ENCODE data around the gene ITGB1.

ITGB1 gene

DNA sequence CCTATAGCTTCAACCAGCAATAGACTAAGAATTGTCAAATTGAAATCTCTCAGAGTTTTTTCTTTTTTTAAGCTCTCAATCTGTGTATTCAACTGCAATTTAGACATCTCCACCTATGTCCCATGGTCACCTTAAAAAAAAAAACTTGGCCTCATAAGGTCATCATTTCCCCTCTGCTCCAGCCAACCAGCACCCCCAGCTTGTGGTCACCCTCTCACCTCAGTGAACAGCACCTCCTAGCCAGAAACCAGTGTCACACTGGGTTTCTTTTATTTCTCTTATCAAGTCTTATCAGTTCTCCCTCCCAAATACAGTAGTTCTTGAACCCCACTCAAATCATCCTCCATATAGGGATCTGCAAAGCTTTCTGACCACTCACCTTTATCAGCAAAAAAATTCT, 4.0 kb downstream of the ITGB1 start:
- DNase-seq (ENCODE audit: low read depth), result peak; percentile 77
- TF ChIP-seq, protein P1, sequence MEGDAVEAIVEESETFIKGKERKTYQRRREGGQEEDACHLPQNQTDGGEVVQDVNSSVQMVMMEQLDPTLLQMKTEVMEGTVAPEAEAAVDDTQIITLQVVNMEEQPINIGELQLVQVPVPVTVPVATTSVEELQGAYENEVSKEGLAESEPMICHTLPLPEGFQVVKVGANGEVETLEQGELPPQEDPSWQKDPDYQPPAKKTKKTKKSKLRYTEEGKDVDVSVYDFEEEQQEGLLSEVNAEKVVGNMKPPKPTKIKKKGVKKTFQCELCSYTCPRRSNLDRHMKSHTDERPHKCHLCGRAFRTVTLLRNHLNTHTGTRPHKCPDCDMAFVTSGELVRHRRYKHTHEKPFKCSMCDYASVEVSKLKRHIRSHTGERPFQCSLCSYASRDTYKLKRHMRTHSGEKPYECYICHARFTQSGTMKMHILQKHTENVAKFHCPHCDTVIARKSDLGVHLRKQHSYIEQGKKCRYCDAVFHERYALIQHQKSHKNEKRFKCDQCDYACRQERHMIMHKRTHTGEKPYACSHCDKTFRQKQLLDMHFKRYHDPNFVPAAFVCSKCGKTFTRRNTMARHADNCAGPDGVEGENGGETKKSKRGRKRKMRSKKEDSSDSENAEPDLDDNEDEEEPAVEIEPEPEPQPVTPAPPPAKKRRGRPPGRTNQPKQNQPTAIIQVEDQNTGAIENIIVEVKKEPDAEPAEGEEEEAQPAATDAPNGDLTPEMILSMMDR (IDR thresholded peaks at IDR 0.05; ENCODE audit: insufficient read depth, low read depth, low read length, missing control alignments), result no peak
- H3K4me3 ChIP-seq (ENCODE audit: low read depth, low read length), result peak overlapping the region; percentile 85

DNA sequence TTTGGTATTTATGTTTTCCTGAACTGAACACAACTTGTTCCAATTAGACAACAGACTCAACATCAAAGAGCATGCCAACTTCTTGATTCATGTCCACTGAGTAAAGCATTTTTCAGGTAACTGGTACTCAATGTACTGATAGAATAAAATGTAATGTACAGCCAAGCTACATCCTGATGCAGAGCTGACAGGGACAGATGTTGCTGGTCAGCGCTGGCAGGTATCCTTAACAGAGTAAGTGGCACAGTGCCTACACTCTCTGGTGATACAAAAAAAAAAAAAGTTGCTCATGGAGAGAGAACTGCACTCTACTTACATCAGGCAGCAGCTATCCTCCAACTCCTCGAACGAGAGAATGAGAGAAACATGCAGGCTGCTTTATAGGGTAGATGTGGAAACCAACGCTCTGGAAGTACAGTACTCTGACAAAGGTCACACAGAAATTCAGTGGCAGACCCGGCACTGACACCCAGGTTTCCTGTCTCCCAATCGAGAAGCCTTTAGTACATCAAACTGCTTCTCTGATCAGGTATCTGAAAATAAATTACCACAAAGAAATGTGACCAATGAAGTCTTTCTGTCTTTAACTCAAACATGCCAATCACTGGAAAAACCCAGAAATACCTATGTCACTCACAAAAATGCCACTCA, 4.6 kb downstream of the ITGB1 start:
- DNase-seq (ENCODE audit: low read depth), result no peak
- TF ChIP-seq, protein P1 (IDR thresholded peaks at IDR 0.05; ENCODE audit: insufficient read depth, low read depth, low read length, missing control alignments), result no peak
- H3K4me3 ChIP-seq (ENCODE audit: low read depth, low read length), result peak overlapping the region; percentile 85

DNA sequence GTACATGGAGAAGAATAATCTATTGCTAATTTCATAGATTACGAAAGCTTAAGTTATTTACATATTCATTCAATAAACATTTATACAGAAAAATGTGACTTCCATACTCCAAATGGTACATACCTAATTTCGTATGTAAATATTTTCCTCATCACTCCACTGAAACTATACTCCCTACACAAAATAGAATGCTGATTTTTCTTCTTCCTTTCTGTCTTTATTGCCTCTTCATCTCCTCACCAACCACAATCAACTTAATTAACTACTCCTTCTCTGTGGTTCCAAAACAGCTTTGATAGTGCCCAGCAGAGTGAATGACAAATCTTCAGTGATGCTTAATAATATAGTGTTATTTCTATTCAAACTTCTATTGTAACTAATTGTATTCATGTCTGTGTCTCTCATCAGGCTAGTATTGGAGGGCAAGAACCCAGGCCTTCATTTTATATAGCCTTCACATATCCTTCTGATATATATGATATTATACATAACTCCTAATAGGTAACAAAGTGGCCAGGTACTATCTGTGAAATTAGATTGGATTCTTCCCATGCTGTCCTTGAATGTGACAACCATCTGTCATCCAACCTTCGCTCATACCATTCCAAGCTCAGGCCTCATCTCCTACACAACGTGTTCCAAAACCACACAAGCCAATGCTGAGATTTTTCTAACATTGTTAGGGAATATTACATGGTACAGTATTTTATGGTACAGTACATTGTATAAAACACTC, 5.3 kb downstream of the ITGB1 start:
- no peak overlapping the region for H3K4me3 ChIP-seq (ENCODE audit: low read depth, low read length)
- TF ChIP-seq, protein P1 (IDR thresholded peaks at IDR 0.05; ENCODE audit: insufficient read depth, low read depth, low read length, missing control alignments), result no peak
- DNase-seq (ENCODE audit: low read depth), result no peak

DNA sequence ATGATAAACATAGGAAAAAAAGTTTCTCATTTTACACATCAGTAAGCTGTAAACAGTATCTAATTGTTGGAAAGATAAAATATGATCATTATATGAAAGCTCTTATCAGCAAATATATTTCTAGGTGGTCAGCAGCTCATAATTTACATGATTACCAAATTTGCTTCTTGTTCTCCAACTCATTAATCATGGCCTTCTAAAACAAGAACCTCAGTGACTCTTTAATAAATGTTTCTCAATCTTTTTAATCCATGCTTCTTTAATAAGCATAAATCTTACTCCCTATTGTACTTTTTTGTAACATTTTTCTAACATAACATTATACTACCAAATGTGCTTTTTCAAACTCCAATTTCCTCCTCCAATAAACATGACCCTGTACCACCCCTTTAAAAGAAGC, 5.9 kb downstream of the ITGB1 start:
- no peak for DNase-seq (ENCODE audit: low read depth)
- TF ChIP-seq, protein P1 (IDR thresholded peaks at IDR 0.05; ENCODE audit: insufficient read depth, low read depth, low read length, missing control alignments), result no peak
- no peak overlapping the region for H3K4me3 ChIP-seq (ENCODE audit: low read depth, low read length)

DNA sequence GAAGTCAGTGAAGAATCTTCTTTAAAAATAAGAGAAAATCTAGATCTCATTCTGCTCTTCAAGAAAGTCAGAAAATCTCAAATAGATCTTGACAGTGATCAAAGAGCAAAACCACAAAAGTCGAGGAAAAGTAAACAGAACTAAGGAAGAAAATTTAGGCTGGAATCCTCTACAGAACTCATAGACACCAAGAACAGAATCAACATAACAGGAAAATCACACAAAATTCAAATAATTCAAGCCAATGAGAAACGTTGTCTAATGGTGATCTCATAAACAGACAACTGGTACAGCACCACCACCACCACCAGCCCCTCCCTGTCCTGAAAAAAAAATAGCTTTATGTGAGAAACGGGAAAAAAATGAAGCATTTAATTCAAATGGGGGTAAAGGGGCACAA, 6.9 kb downstream of the ITGB1 start:
- TF ChIP-seq, protein P1 (IDR thresholded peaks at IDR 0.05; ENCODE audit: insufficient read depth, low read depth, low read length, missing control alignments), result no peak
- DNase-seq (ENCODE audit: low read depth), result no peak
- no peak overlapping the region for H3K4me3 ChIP-seq (ENCODE audit: low read depth, low read length)

DNA sequence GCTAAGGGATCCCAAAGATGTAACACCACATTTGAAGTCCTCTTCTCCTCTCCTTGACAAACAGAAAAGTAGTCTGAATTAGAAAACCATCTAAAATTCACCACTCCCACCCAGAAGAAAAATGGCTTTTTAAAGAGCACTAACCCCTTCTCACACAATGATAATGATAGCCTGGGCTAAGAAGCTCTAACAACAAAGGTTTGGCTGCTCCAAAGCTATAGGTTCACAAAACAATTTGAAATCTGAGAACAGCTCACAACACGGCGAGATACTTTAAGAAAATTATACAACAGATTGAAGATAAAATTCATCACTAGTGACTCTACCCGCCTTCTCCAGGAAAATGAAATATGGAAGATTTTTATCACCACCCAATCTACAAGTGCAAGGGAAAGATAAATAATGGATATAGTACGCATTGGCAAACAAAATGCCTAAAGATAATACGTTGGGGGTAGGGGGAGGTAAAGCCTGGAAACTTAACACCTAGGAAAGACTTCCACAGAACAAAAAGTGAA, 7.4 kb downstream of the ITGB1 start:
- TF ChIP-seq, protein P1 (IDR thresholded peaks at IDR 0.05; ENCODE audit: insufficient read depth, low read depth, low read length, missing control alignments), result no peak
- no peak overlapping the region for H3K4me3 ChIP-seq (ENCODE audit: low read depth, low read length)
- no peak for DNase-seq (ENCODE audit: low read depth)

Measured in GM12865 (cell line).